ENCODE measurements around the gene ATP11B. TPM values are rescaled to one million over a fixed set of nuclear protein-coding genes. Genes with fewer than 3 reads are reported as not detected.

ATP11B gene
- total and polyA plus RNA-seq, 10 of the 15 experiments (the other 5 are each of a cell fraction or from before 2014, with no cell fraction given) = 10.3 to 66.9 (median 36.7) TPM

GRCh38 chr3:182895513-182896112, 102.3 kb downstream of the ATP11B start:
- Histone ChIP-seq H3K4me3 (no peak overlapping the region), H3K79me2 (ENCODE audit: control insufficient read depth, insufficient read depth, low read length) (no peaks in the 10 kb centered on the region), H3K9ac (ENCODE audit: control insufficient read depth, insufficient read depth, low read length) (no peak overlapping the region), H3K27ac (ENCODE audit: control insufficient read depth, insufficient read depth) (no peak overlapping the region), H3K36me3 (ENCODE audit: control insufficient read depth in 2 of 2, insufficient read depth in 2 of 2, low read length in 1 of 2) (peaks cover 0 to 17% of the 10 kb centered on the region in 2 experiments), H3K9me3 (replicated peaks; ENCODE audit: control insufficient read depth, insufficient read depth, low read length) (no peaks in the 10 kb centered on the region), H3K4me1 (ENCODE audit: control insufficient read depth, insufficient read depth, low read length) (no peaks in the 10 kb centered on the region), H3K4me2 (ENCODE audit: control insufficient read depth, insufficient read depth) (no peak overlapping the region), H4K20me1 (ENCODE audit: control insufficient read depth, insufficient read depth) (no peaks in the 10 kb centered on the region), H2AFZ (ENCODE audit: control insufficient read depth, low read depth, low read length) (no peak overlapping the region), H3K27me3 (replicated peaks in 1 of 2; ENCODE audit: control insufficient read depth in 2 of 2, insufficient read depth in 2 of 2, low read length in 1 of 2) (no peaks in the 10 kb centered on the region)
- ATAC-seq = no peak
- in situ Hi-C loops (cut with MboI) = no loop called here
- RAD21 ChIA-PET (ENCODE audit: unreplicated experiment) = no interaction called here
- intact Hi-C loops (cut with micrococcal nuclease; ENCODE audit: unreplicated experiment) = no loop called here
- BruUV-seq (replicated peaks) = no TSS peak
- DNase-seq (ENCODE audit: low read depth, low spot score) = no peak
- SMC1A ChIA-PET (ENCODE audit: uncharacterized antibody, unreplicated experiment) = interaction anchor here (0.8 kb wide), 1 partner anchor 150 kb away, joined by 3 read pairs; no protein-coding TSS in a partner anchor
- FAIRE-seq = no peak
- WGBS (ENCODE audit: insufficient coverage, insufficient replicate concordance, low lambda C conversion rate, missing lambda C conversion rate) = 94% methylated on average over 8 of the region's 8 CpGs
- POLR2A ChIA-PET = no interaction called here
- CTCF ChIA-PET = interaction anchor here (2.0 kb wide), 1 partner anchor 9 kb away, joined by 7 read pairs; no protein-coding TSS in a partner anchor
- TF ChIP-seq SIN3A (IDR thresholded peaks at IDR 0.05; ENCODE audit: low read depth, low read length) (no peak), ZNF207 (IDR thresholded peaks at IDR 0.05; ENCODE audit: borderline replicate concordance) (no peak), NBN (IDR thresholded peaks at IDR 0.05) (no peak), BHLHE40 (IDR thresholded peaks at IDR 0.05; ENCODE audit: borderline replicate concordance in 1 of 2, low read depth in 2 of 2, low read length in 1 of 2) (no peak), REST (IDR thresholded peaks at IDR 0.05; ENCODE audit: low read depth, low read length) (no peak), SUPT20H (IDR thresholded peaks at IDR 0.05; ENCODE audit: borderline replicate concordance, control insufficient read depth, low read depth, low read length) (no peak), HDGF (IDR thresholded peaks at IDR 0.05) (no peak), STAT3 (IDR thresholded peaks at IDR 0.05; ENCODE audit: low read depth, low read length) (no peak), IRF5 (IDR thresholded peaks at IDR 0.05; ENCODE audit: borderline replicate concordance) (no peak), ZNF384 (IDR thresholded peaks at IDR 0.05; ENCODE audit: borderline replicate concordance, low read depth, low read length) (no peak), CREB1 (IDR thresholded peaks at IDR 0.05; ENCODE audit: low read depth) (no peak), ZNF592 (IDR thresholded peaks at IDR 0.05) (no peak), SREBF1 (IDR thresholded peaks at IDR 0.05; ENCODE audit: low read length) (no peak), KDM1A (IDR thresholded peaks at IDR 0.05; ENCODE audit: borderline replicate concordance) (no peak), PAX8 (IDR thresholded peaks at IDR 0.05) (no peak), WRNIP1 (IDR thresholded peaks at IDR 0.05; ENCODE audit: borderline replicate concordance, low read depth, low read length) (no peak), SMAD1 (IDR thresholded peaks at IDR 0.05; ENCODE audit: low read depth, partially characterized antibody) (no peak)
